Gastroesophageal sphincter (tissue), 3 donors: ENCODE results near the gene ZNF445.

Source experiments
- CTCF ChIP-seq, 4 experiments: fragments of 200-600 bp in 2 of 4; fragments of 450-650 bp in 2 of 4; sonication (generic) in 1 of 4; IDR thresholded peaks; one replicate each; pipeline ENCODE4 v1.5.1; 2017 to 2019; ENCODE audit warnings: antibody characterized with exemption in 4 of 4, mild to moderate bottlenecking in 2 of 4, moderate library complexity in 2 of 4
- POLR2A ChIP-seq, 2 donors: fragments of 450-650 bp; IDR thresholded peaks; one replicate each; pipeline ENCODE4 v1.6.1; 2017; ENCODE audit warnings: antibody characterized with exemption in 2 of 2, mild to moderate bottlenecking in 2 of 2, moderate library complexity in 1 of 2
- POLR2AphosphoS5 ChIP-seq: sonication (generic); formaldehyde crosslinking; IDR thresholded peaks from one replicate; pipeline ENCODE4 v1.6.1; 2017; ENCODE audit warnings: antibody characterized with exemption

GRCh38 chr3:44424758-44425157 lies 52.7 kb downstream of the ZNF445 start:
- TF ChIP-seq CTCF (IDR thresholded peaks at IDR 0.05) (no peak), POLR2A (IDR thresholded peaks at IDR 0.05) (no peak), POLR2AphosphoS5 (no peak)
